GM12873 (cell line): ENCODE measurements around the gene ATXN7L2.

Source experiments
- CTCF ChIP-seq: IDR thresholded peaks from 2 replicates; pipeline ENCODE4 v1.5.1; 2012; ENCODE audit warnings: low read depth, mild to moderate bottlenecking, moderate library complexity, low read length, control low read depth; ENCODE audit not compliant: insufficient read depth; ENCODE audit errors: missing control alignments

Gene ATXN7L2

GRCh38 chr1:109447524-109447923, 36.2 kb upstream of the ATXN7L2 start:
- TF ChIP-seq CTCF: no peak

DNA sequence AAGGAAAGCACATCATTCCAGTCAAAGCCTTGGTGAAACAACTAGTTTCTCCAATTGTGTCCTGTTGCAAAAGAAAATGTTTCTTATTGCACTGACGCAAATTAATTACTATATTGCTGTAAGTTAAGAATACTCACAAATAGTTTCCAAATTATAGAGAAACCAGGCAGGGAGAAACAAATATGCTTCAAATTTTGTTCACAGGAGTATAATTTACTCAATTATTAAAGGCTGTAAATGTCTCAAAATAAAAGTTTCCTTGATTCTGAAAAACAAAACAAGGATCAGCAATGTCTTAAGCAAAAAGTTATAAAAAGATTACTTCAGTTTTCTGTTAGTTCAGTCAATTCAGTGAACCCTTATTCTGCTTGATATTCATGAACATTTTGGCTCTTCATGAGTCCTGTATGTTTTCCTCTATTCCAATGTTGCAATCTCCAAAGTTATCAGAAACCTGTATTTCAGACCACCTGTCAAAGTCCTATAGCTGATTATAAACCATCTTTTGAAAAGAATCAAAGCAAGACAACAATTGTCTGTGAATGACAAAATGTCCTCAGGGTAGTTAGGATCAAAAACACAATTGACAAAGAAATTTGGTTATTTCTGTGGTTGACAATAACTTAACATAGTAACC, 29.1 kb upstream of the ATXN7L2 start:
- no peak for TF ChIP-seq CTCF

- no peak for TF ChIP-seq CTCF
Observed at GRCh38 chr1:109457819-109458218, 25.9 kb upstream of the ATXN7L2 start.

- TF ChIP-seq CTCF: no peak
Observed at GRCh38 chr1:109466125-109466451, 17.6 kb upstream of the ATXN7L2 start.

DNA sequence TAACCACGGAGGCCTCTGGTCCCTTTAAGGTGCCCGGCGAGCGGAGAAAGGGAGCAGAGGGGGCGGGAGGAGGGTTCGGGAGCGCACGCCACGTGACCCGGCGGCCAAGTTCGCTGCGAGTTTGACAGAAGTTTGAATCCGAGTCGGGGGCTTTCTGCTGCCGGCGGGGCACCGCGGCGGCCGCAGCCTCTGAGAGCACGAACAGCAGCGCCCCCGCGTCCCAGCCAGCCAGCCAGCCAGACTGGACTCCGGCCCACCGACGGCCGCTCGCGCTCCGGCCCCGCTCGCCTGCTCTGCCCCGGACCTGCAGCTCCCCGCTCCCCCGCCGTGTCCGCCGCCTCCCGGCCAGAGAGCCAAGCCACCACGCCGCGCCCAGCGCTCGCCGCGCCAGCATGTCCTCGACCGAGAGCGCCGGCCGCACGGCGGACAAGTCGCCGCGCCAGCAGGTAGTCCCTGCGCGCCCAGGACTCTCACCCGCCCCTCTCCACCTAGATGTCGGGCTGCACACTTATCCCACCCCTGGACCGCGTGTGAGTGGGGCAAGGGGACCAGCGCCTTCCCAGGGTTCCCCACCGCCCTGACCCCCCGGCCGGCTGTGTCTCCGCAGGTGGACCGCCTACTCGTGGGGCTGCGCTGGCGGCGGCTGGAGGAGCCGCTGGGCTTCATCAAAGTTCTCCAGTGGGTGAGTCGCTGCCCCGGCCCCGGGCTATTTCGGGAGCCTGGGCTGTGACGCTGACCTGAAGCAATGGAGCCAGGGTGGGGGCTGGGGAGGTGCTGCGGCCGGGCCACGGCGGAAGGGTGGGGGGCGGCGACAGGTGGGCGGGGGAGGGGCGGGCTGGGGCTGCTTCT, 17.0 kb upstream of the ATXN7L2 start, which contains the start of gene SYPL2:
Gene SYPL2, plus strand, starts transcription at position 95 of the 849 bp plus-strand sequence. Its CDS starts 298 bp downstream, at position 393.
- no peak for TF ChIP-seq CTCF

DNA sequence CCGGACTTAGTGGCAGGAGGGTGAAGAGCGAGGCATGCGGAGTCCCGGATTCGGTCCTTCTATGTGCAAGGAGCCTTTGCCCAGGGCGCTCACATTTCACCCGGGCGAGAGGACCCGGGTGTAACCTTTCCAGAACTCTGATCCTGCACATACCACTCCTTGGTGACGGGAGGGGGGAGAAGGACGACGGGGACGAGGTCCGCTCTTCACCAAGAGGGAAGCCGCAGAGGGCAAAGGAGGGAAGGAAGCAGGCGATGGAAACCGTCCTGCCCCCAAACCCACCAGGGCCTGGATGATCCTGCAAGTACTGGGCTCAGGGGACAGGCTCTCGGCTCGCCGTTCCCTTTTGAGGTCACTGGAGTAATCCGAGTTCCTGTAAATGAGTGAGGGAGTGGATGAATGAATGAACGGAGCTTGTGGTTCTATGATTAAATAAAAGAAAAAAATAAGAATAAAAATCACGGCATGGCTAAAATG, 16.4 kb upstream of the ATXN7L2 start:
- no peak for TF ChIP-seq CTCF

- no peak for TF ChIP-seq CTCF
Observed at GRCh38 chr1:109468061-109468460, 15.6 kb upstream of the ATXN7L2 start.
